ENCODE data around the gene BAHCC1.

BAHCC1 gene

DNA sequence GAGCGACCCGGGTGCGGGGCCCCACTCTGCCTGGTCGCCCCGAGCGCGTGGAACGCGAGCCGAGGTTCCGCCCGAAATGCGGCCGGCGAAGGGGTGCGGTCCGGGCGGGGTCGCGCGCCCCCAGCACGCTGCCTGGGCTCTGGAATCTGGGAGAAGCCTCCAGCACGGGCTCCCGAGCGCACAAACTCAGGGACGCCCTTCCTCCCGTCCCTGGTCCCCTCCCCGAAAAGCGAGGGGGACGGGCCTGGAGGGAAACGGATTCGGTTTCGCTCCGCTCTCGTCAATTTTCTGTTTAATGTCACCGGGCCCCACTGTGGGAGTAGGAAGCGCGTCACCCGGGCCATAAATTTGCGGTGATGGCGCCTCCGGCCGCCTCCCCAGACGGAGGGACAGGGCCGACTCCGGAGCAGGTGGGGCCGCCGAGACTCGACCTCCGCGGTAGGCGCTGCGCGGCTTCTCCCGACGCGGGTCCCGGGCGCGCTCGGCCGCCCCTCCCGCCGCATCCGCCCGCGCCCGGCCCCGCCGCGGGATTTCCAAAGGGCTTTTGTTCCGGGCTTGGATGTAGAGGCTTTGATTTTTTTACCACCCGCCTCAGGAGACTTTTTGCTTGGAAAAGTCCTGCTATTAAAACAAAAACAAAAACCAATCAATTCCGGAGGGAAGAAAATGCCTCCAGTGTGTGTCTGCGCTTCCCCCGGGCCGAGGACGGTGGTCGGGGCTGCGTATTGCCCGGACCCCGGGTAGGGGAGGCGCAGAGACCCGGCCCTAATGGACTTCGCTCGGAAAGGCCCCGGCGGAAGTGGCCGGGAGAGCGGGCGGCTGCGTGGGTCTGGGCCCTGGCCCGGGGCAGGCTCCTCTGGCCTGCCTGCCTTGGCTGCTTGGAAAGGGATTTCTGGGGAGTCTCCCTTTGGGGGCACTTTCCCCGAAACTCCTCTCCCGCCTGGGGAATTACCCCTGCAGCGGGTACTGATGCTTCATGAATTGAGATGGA is 7.9 kb upstream of the BAHCC1 start:
- no peak for DNase-seq

DNA sequence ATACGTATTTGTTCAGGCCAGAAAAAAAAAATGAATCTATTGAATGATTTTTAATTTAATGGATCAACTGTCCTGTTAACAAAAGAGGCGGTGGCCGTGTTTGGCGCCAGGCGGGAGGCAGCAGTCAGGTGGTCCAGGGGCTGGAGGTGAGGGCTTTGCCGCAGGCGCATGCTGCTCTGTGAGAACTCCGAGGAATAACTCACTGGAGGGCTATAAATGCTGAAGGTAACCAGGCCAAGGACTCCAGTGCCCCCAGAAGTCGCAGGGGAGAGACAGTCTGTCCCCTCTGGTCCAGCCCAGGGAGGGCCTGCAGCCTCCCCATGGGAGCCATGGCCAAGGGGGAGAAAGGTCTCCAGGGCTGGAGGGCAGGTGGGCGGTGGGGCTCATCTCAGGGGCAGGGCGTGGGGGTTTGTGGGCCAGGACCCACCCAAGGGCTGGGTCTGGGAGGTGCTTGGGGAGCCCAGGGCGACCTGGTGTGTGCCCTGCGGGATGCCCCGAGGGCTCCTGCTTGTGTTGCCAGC is 7.1 kb upstream of the BAHCC1 start:
- DNase-seq = no peak

DNA sequence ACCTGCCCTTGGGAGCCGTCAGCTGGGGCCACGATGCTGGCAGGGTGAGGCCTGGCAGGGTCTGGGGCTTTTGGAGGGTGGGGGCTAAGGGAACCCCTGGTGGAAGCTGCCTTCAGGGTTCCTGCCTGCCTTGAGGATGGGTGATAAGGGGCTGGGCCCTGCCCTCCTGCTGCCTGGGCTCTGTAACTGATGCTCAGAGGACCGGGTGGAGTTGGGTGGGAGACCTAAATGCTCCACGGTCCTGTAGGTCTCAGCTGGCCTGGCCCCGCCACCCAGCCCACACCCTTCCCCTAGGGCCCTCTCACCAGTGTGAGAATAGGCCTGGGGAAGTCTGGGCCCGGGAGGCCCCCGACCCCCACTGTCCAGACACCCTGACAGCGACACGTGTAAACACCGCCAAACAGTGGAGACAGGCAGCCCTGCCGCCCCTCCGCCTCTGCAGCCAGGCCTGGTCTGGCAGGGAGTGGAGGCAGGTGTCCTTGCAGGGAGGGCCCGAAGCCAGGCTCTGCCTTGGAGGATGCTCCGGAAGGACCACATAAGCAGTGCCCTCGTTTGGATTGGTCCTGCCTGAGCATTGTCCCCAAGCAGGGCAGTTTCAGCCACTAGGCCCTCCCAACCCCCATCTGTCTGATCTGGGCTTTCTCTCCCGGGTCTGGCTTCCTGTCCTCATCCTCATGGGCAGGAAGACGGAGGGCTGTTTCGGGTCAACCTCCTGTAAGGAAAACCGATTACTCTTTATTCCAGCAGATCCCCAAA is 6.5 kb upstream of the BAHCC1 start:
- peak; percentile 49 for DNase-seq

DNA sequence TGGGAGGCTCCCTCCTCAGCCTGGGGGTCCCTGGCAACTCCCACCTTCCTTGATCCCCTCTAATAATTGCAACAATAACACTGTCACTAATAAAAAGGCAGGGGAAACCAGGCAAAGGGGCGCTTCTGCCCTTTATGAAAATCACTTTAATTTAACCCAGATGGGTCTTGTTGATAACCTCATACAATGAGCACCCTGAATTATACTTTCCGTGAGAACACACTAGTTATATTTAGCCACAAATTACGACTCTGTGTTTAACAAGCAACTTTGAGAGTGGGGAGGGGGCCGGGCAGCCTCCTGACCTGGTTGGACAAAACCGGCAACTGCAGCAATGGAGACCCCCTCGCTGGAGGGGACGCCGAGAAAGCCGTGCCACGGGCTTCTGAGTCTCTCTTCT is 5.7 kb upstream of the BAHCC1 start:
- DNase-seq = no peak

DNA sequence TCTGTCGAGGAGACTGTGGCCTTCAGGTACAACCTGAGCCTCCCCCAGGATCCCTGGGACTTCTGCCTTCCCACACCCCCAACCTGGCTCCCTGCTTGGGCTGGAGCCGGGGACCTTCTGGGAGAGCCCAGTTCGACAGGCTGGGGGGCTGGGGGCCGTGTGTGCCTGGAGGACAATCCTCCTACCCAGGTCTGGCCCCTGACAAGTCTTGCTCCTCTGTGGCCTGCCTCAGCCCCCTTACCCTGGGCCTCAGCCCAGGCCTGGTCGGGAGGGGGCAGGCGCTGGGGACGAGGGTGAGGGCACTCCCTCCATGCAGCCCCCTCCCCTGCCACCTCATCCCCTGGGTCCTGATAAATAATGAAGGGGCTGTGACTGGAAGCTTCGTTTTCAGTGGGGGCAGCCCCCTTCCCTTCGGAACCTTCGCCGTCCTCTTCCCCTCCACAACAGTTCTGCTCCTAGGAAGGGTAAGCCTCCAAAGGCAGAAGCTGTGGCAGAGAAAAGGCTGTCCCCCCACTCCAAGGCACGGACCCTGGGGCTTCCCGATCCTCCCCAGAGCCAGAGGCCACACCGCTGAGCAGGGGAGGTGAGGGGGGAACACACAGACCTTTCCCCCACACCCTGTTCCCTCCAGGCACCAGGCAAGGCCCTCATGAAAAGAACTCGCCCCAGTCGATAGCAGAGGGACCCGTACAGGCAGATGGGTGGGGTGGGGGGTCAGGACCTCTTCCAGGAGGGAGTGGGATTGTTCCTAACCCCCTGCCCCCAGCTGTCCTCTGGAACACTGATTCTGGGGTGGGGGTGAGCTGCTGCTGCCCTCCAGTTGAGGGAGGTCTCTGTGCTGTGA is 5.0 kb upstream of the BAHCC1 start:
- DNase-seq = no peak

DNA sequence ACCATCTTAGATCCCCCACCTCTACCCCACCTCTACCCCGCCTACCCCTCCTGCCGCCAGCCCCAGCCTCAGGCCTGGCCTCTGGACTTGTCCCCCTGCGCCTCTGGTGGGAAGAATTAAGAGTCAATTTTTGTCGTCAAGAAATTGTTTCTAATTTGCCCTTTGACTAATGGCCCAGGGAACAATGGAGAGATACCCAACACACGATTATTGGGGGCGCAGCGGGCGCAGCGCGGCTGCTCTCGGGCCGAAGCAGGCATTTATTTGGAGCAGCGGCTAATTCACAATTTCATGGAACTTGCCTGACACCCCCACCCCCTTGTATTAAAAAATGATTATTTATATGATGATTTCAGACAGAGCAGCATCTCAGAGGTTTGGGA is 4.4 kb upstream of the BAHCC1 start:
- DNase-seq = no peak

DNA sequence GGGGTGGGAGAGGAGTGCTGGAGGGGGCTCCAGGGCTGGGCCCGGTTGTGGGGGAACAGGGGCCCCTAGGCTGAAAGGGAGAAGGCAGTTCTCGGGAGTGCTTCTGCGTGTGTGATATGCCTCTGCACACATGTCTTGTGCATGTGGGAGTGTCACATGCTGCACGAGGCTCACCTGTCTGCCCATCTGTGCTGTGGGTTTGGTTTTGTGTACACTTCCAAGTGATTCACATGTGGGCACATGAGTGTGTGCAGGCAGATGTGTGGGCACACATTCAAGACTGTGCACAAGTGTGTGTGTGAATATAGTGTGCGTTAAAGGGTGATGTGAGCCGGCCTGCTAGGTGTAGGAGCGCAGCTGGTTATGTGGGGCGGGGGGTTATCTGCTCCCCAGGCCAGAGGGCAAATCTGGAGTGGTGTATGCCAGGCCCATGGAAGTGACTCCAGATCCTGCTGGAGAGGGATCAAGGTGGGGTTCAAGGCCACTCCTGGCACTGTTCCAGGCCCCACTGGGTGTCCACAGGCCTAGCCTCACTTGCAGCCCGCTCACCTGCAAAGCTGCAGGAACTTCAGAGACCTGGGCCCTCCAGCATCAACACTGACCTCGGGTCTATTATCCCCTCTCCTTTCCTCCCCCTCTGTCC is 3.8 kb upstream of the BAHCC1 start:
- no peak for DNase-seq

DNA sequence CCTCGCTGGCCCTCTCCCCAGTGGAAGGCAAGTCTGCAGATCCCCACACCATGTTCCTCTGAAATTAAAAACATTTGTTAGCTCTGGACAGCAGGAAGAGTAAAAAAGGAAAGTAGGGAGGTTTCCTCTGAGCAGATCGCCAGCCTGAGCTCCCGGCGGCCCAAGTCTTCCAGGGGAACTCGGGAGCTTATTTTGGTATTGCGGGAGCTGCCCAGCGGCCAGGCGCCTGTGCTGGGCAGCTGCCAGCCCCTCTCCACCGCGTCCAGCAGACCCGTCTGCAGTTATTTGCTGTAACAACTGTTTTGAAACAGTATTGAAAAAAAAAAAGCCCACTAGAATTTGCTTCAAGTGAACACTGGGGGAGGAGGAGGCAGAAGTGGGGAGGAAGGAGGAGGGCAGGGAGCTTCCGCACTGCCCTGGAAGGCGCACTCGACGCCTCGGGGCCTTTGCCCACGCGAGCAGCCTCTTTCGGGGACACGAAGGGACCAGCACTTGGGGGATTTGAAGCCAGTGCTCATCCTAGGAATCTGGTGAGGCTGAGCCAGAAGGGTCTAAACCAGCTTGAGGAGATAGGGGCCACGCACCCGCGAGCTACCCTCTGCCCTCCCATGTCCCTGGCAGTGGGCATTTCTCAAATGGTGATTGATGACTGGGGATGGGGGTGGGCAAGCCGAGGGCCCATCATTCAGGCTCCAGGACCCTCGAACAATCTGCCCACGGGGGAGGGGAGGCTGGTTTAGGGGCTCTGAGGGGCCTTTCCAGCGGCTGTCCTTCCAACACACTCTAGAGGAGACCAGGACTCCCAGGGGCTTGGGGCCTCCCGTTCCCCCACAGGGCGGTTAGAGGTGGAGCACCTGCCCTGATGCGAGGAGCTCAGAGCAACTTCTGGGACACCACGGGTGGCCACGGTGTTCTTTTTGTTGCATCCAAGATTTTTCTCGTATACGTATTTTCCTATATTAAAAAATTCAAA is 3.0 kb upstream of the BAHCC1 start:
- no peak for DNase-seq

DNA sequence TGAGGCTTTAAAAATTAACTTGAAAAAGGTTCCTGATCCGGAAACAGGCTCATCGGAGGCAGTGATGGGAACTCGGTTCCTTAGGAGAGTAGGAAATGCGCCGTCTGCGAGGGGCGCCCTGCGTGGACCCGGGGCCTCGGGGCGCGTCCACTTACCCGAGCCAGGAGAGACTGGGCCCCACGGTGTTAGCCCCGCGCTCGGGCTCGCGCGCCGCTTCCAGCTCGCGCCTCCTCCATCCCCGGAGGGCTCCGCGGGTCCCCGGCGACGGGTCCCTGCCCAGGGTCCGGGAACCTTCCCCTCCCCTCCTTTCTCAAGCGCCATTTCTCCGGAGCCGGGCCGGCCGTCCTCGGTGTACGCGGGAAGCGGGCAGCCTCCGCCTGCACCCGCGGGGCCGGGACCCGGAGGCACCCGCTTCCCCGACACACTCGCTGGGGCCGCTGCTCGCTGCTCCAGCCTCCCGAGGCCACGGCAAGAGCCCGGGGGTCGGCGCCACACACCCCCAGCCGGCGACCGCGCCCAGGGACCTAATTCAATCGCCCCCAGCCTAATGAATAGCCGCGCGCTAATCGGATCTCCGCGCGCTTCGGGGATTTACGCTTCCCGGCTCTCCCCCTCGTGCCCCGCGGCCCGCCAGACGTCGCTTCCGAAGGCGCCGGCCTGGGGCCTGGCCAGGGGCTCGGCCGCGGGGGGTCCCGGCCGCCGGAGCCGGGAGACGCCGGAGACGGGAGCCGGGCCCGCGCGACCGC is 2.2 kb upstream of the BAHCC1 start:
- no peak for DNase-seq

DNA sequence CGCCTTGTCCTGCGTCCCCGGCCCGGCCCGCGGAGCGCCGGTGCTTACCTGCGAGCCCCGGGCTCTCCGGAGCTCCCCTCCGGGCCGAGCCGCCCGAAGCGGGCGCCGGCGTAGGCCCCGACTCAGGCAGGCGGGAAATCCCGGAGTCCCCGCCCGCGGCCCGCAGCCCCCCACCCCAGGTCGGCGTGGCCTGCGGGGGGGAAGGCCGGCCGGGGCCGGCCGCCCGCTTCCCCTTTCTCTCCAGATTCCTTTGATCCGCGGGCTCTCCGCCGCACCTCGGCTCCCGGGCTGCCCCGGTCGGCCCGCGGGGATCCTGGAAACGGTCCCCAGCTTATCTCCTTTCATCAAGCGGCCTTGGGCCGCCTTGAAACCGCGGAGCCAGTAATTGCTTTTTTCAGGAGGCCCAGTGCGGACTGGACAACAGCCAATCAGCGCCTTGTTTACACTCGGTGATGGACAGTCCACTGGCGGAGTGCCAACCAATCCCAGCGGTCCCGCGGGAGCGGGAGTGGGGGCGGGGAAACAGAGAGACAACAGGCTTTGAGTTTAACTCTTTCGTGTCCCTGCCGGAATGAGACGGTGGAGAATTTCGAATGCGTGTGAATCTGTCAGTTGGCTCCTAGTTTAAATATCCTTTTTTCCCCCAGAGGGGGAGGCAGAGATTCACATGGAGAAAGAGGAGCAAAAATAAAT is 1.4 kb upstream of the BAHCC1 start:
- peak; percentile 100 for DNase-seq

DNA sequence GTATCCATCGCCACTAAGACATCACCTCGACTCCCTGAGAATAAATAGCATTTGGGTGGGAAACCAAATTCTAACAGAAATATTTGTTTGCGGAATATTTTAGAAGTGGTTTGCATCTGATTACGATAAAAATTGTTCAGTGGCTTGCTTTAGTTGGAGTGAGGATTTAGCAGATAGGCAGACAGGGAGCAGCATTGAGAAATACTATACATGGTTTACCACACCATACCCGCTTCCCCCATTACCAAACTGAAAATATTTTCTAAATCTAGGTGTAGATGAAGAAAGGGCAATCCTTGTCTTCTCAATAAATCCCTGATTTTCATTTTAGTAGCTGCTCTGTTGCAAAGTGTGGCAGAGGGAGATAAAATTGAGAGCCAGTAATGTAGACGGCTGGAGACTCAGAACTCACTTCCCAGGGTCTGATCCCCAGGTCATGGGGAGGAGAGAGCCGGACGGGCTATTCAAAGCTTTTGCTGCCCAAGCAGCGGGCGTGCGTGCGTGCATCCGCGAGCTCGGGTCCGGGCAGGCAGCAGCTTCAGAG is 808 bp upstream of the BAHCC1 start:
- DNase-seq = no peak

DNA sequence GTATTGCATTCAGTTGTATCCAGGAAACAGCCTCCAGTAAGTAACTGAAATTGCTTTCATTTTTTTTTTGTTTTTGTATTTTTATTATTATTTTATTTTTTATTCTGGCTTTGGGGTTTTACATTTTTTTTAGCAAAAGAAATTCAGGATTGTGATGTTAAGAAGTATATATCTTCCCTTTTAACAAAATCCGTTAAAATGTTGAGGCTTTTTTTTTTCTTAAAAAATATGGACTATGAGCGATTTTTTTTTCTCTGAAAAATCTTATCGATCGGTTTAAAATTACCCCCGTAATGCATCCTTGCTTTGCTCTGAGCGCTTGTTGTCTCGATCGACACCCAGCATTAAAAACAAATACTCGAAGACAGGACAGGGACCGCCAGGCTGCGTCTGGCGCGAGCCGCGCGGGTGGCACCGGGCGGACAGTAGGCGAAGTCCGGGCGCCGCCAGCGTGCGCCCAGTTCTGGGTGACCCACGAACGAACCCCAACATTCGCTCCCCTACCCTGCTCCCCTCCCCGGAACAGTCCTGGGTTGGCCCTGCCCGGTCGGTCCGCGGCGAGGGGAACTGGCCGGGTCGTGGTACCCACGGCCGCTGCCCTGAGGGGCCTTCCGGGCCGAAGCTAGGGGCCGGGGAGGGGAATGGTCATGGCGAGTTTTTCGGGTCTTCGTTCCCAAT is 482 bp downstream of the BAHCC1 start:
- no peak for DNase-seq

DNA sequence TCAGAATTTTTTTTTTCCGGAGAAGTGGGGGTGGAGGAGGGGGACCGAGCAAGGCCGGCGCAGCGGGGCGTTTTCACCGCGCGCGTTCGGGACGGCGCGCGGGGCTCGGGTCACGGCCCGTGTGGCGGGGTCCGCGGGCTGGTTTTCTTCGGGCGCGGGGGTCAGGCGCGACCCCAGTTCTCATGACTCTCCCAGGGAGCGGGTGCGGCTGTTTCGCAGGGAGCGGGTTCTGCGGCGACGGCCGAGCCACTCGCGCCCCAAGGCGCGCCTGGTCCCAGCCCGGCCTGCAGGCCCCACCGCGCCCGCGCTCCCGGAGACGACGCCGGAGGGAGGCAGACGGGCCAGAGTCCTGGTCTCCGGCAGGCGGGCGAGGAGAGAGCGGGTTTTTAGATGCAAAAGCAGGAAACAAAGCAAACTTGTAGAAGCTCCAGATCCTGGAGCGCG is 1.0 kb downstream of the BAHCC1 start:
- no peak for DNase-seq

DNA sequence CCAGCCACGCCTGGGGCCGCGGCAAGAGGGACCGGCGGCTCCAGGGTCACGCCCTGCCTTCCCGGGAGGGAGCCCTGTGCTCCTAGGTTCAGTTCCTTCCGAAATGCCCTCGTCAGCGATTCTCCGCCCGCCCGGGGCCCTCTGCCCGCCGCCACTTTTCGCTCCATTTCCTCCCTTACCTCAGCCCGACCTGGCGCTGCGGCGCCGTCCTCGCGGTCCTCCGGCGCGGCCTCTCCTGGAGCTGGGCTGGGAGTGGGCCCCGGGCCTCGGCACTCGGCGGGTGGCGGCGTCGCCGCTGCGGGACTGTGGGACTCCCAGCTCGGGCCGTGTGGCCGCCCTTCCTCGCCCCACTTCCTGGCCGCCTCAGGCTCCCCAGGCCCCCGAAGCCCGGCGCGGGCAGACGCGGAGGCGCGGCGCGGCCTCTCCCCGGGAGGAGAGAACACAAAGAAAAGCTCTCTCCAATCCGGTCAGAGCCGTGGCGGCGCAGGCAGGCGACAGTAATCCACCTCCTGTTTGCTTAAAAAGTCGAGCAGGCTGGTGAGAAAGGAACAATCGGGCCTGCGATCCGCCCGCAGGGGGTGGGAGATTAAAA is 1.6 kb downstream of the BAHCC1 start:
- DNase-seq = peak; percentile 69

DNA sequence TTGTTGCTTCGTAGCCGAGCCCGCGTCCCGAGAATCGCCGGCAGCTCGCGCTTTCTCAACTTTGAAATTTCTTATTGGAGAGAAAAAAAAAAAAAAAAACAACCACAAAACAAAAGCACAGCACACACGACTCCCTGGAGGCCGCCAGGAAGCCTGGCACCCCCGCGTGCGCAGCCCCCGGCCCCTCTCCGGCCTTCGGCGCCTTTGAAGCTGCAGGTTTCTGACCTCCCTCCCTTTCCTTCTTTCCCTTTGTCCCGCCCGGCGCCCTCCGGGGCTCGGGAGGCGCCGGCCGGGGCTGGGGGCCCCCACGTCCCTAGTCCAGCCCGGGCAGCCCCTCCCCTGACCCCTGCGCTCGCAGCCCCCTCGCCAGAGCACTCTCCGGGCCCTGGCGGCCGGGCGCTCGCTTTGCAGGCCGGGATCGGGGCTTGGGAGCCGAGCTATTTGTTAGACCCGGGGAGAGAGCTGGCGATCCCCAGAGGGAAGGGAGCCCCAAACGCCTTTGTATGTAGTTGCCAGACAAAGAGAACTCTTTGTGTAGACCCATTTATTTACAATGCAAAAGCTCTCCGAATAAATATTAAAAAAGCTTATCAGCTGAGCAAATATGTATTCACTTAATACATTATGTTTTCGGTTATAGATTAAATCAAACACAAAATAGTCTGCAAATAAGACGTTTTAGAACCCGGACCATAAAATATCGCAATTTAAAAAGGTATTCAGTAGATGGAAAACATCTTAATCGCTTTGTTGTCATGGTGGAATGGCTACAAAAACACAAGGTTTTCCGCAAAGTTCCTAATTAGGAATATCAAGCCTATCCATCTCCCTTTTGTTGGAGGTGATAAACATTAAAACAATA is 2.3 kb downstream of the BAHCC1 start:
- DNase-seq = peak; percentile 69

DNA sequence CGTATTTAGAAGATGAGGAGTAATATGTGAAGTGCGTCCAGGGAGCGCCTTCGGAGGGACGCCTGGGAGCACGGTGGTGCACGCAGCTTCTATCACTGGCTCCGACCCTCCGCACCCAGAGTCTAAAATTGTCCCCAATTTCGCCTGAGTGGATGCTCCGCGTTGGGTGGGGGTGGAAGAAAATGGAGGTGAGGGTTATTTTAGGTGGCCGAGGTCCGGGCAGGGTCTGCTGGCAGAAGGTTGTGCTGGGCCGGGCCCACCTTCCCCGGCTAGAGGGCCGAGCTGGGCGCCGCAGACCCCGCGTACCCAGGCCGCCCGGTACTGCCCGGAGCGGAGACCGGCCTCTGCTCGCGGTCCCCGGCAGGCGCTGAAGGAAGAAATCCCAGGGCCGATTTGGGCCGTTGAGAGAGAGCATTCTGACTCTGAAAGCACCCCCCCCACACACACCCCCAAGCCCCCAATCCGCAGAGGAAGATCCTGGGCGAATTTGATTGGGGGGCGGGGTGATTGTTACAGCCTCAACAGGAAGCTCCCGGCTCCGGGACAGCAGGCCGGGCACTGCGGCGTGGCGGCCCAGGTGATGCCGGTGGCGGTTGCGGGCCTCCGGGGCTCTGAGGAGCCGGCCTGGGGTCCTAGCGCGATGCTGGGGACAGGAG is 3.0 kb downstream of the BAHCC1 start:
- DNase-seq = no peak
